ENCODE measurements around the gene NFATC2. TPM values are rescaled to one million over a fixed set of nuclear protein-coding genes. Genes with fewer than 3 reads are reported as not detected.

NFATC2 gene
- total and polyA plus RNA-seq, 4 donors: 2.5 to 4.6 (median 3.0) TPM

- no peak for DNase-seq (ENCODE audit: low read depth in 4 of 6, low spot score in 6 of 6)
- Histone ChIP-seq H3K4me1 (ENCODE audit: control insufficient read depth, insufficient read depth, low read length) (peaks cover 14% of the 10 kb centered on the region), H3K36me3 (ENCODE audit: control insufficient read depth, insufficient read depth, low read length) (peaks cover 7% of the 10 kb centered on the region), H3K27me3 (ENCODE audit: control insufficient read depth, insufficient read depth, low read length) (peaks cover 5% of the 10 kb centered on the region), H3K9me3 (ENCODE audit: control insufficient read depth, insufficient read depth, low read length) (no peaks in the 10 kb centered on the region), H3K4me3 (ENCODE audit: low read depth, low read length) (no peak overlapping the region), H3K27ac (ENCODE audit: low read depth, low read length) (no peak overlapping the region)
- 87% methylated on average over 3 of the region's 3 CpGs for WGBS (ENCODE audit: insufficient coverage)
Observed at GRCh38 chr20:51432875-51433274, 109.6 kb downstream of the NFATC2 start.

- 91% methylated on average over 25 of the region's 27 CpGs for WGBS (ENCODE audit: insufficient coverage)
- H3K27ac ChIP-seq (ENCODE audit: low read depth, low read length): no peak overlapping the region
- no peak overlapping the region for H3K4me3 ChIP-seq (ENCODE audit: low read depth, low read length)
- H3K4me1 ChIP-seq (ENCODE audit: control insufficient read depth, insufficient read depth, low read length): peaks cover 14% of the 10 kb centered on the region
- H3K36me3 ChIP-seq (ENCODE audit: control insufficient read depth, insufficient read depth, low read length): peaks cover 7% of the 10 kb centered on the region
- no peaks in the 10 kb centered on the region for H3K9me3 ChIP-seq (ENCODE audit: control insufficient read depth, insufficient read depth, low read length)
- no peak for DNase-seq (ENCODE audit: low read depth in 4 of 6, low spot score in 6 of 6)
- H3K27me3 ChIP-seq (ENCODE audit: control insufficient read depth, insufficient read depth, low read length): peaks cover 5% of the 10 kb centered on the region
Observed at GRCh38 chr20:51432251-51432784, 110.2 kb downstream of the NFATC2 start.

GRCh38 chr20:51431321-51431720, 111.2 kb downstream of the NFATC2 start:
- no peaks in the 10 kb centered on the region for H3K9me3 ChIP-seq (ENCODE audit: control insufficient read depth, insufficient read depth, low read length)
- DNase-seq (ENCODE audit: low read depth in 4 of 6, low spot score in 6 of 6): peak in 3 of 6 donors; percentile 4 to 40 (median 30)
- H3K4me1 ChIP-seq (ENCODE audit: control insufficient read depth, insufficient read depth, low read length): peaks cover 14% of the 10 kb centered on the region
- H3K27me3 ChIP-seq (ENCODE audit: control insufficient read depth, insufficient read depth, low read length): peaks cover 5% of the 10 kb centered on the region
- peaks cover 7% of the 10 kb centered on the region for H3K36me3 ChIP-seq (ENCODE audit: control insufficient read depth, insufficient read depth, low read length)
- H3K4me3 ChIP-seq (ENCODE audit: low read depth, low read length): no peak overlapping the region
- H3K27ac ChIP-seq (ENCODE audit: low read depth, low read length): no peak overlapping the region
- 60% methylated on average over 4 of the region's 5 CpGs for WGBS (ENCODE audit: insufficient coverage)

- Histone ChIP-seq H3K36me3 (ENCODE audit: control insufficient read depth, insufficient read depth, low read length) (peaks cover 7% of the 10 kb centered on the region), H3K4me3 (ENCODE audit: low read depth, low read length) (no peak overlapping the region), H3K27me3 (ENCODE audit: control insufficient read depth, insufficient read depth, low read length) (peaks cover 5% of the 10 kb centered on the region), H3K4me1 (ENCODE audit: control insufficient read depth, insufficient read depth, low read length) (peaks cover 21% of the 10 kb centered on the region), H3K9me3 (ENCODE audit: control insufficient read depth, insufficient read depth, low read length) (no peaks in the 10 kb centered on the region), H3K27ac (ENCODE audit: low read depth, low read length) (no peak overlapping the region)
- WGBS (ENCODE audit: insufficient coverage): 82% methylated on average over 6 of the region's 14 CpGs
- no peak for DNase-seq (ENCODE audit: low read depth in 4 of 6, low spot score in 6 of 6)
Observed at GRCh38 chr20:51430198-51430950, 112.1 kb downstream of the NFATC2 start.

GRCh38 chr20:51429696-51430095, 112.8 kb downstream of the NFATC2 start:
- H3K9me3 ChIP-seq (ENCODE audit: control insufficient read depth, insufficient read depth, low read length): no peaks in the 10 kb centered on the region
- H3K27ac ChIP-seq (ENCODE audit: low read depth, low read length): no peak overlapping the region
- no peak overlapping the region for H3K4me3 ChIP-seq (ENCODE audit: low read depth, low read length)
- WGBS (ENCODE audit: insufficient coverage): 87% methylated on average over 9 of the region's 10 CpGs
- peaks cover 7% of the 10 kb centered on the region for H3K36me3 ChIP-seq (ENCODE audit: control insufficient read depth, insufficient read depth, low read length)
- peaks cover 5% of the 10 kb centered on the region for H3K27me3 ChIP-seq (ENCODE audit: control insufficient read depth, insufficient read depth, low read length)
- no peak for DNase-seq (ENCODE audit: low read depth in 4 of 6, low spot score in 6 of 6)
- peaks cover 26% of the 10 kb centered on the region for H3K4me1 ChIP-seq (ENCODE audit: control insufficient read depth, insufficient read depth, low read length)

- no peaks in the 10 kb centered on the region for H3K9me3 ChIP-seq (ENCODE audit: control insufficient read depth, insufficient read depth, low read length)
- H3K27ac ChIP-seq (ENCODE audit: low read depth, low read length): no peak overlapping the region
- 100% methylated on average over 6 of the region's 6 CpGs for WGBS (ENCODE audit: insufficient coverage)
- H3K27me3 ChIP-seq (ENCODE audit: control insufficient read depth, insufficient read depth, low read length): peaks cover 5% of the 10 kb centered on the region
- DNase-seq (ENCODE audit: low read depth in 4 of 6, low spot score in 6 of 6): no peak
- H3K4me3 ChIP-seq (ENCODE audit: low read depth, low read length): no peak overlapping the region
- H3K36me3 ChIP-seq (ENCODE audit: control insufficient read depth, insufficient read depth, low read length): peaks cover 7% of the 10 kb centered on the region
- H3K4me1 ChIP-seq (ENCODE audit: control insufficient read depth, insufficient read depth, low read length): peaks cover 26% of the 10 kb centered on the region
Observed at GRCh38 chr20:51429144-51429482, 113.4 kb downstream of the NFATC2 start.

- no peak overlapping the region for H3K27ac ChIP-seq (ENCODE audit: low read depth, low read length)
- peak in 2 of 6 donors; percentile 9 to 76 for DNase-seq (ENCODE audit: low read depth in 4 of 6, low spot score in 6 of 6)
- 43% methylated on average over 24 of the region's 25 CpGs for WGBS (ENCODE audit: insufficient coverage)
Observed at GRCh38 chr20:51428401-51429143, 113.9 kb downstream of the NFATC2 start.

GRCh38 chr20:51427651-51428291, 114.7 kb downstream of the NFATC2 start:
- Histone ChIP-seq H3K4me3 (ENCODE audit: low read depth, low read length) (no peak overlapping the region), H3K27ac (ENCODE audit: low read depth, low read length) (no peak overlapping the region), H3K4me1 (ENCODE audit: control insufficient read depth, insufficient read depth, low read length) (peaks cover 26% of the 10 kb centered on the region), H3K36me3 (ENCODE audit: control insufficient read depth, insufficient read depth, low read length) (peaks cover 7% of the 10 kb centered on the region), H3K27me3 (ENCODE audit: control insufficient read depth, insufficient read depth, low read length) (peaks cover 2% of the 10 kb centered on the region), H3K9me3 (ENCODE audit: control insufficient read depth, insufficient read depth, low read length) (no peaks in the 10 kb centered on the region)
- 86% methylated on average over 14 of the region's 14 CpGs for WGBS (ENCODE audit: insufficient coverage)
- DNase-seq (ENCODE audit: low read depth in 4 of 6, low spot score in 6 of 6): no peak

More at GRCh38 chr20:51428401-51429143, 113.9 kb downstream of the NFATC2 start:
- peaks cover 5% of the 10 kb centered on the region for H3K27me3 ChIP-seq (ENCODE audit: control insufficient read depth, insufficient read depth, low read length)
- no peak overlapping the region for H3K4me3 ChIP-seq (ENCODE audit: low read depth, low read length)
- H3K9me3 ChIP-seq (ENCODE audit: control insufficient read depth, insufficient read depth, low read length): no peaks in the 10 kb centered on the region
- peaks cover 26% of the 10 kb centered on the region for H3K4me1 ChIP-seq (ENCODE audit: control insufficient read depth, insufficient read depth, low read length)
- H3K36me3 ChIP-seq (ENCODE audit: control insufficient read depth, insufficient read depth, low read length): peaks cover 7% of the 10 kb centered on the region

- 80% methylated on average over 17 of the region's 19 CpGs for WGBS (ENCODE audit: insufficient coverage)
- Histone ChIP-seq H3K4me1 (ENCODE audit: control insufficient read depth, insufficient read depth, low read length) (peaks cover 26% of the 10 kb centered on the region), H3K27ac (ENCODE audit: low read depth, low read length) (no peak overlapping the region), H3K4me3 (ENCODE audit: low read depth, low read length) (no peak overlapping the region), H3K27me3 (ENCODE audit: control insufficient read depth, insufficient read depth, low read length) (peaks cover 2% of the 10 kb centered on the region), H3K9me3 (ENCODE audit: control insufficient read depth, insufficient read depth, low read length) (no peaks in the 10 kb centered on the region), H3K36me3 (ENCODE audit: control insufficient read depth, insufficient read depth, low read length) (peaks cover 1% of the 10 kb centered on the region)
- peak in 1 of 6 donors; percentile 31 for DNase-seq (ENCODE audit: low read depth in 4 of 6, low spot score in 6 of 6)
Observed at GRCh38 chr20:51426718-51427650, 115.5 kb downstream of the NFATC2 start.
